PFSK-1 (cell line): Measurements from ENCODE around the gene PGF.

Source experiments
- FOXP2 ChIP-seq: optimal IDR thresholded peaks from 2 replicates; pipeline ENCODE3; 2011; ENCODE audit warnings: borderline replicate concordance, control low read depth, inconsistent platforms; ENCODE audit not compliant: insufficient read depth; ENCODE audit errors: extremely low read length, extremely low read depth
- POLR2AphosphoS5 ChIP-seq: IDR thresholded peaks from 2 replicates; pipeline ENCODE4 v1.6.1; 2012; ENCODE audit warnings: low read depth, mild to moderate bottlenecking, control low read depth, low read length, moderate library complexity
- REST ChIP-seq, 2 experiments: IDR thresholded peaks; 2 replicates each; pipeline versions ENCODE4 v1.6.1 to v1.8.0; 2011 to 2012; ENCODE audit warnings: low read depth in 2 of 2, low read length in 2 of 2, control low read depth in 1 of 2, inconsistent platforms in 1 of 2, mild to moderate bottlenecking in 1 of 2, moderate library complexity in 1 of 2; ENCODE audit not compliant: insufficient read depth in 1 of 2
- SIN3A ChIP-seq: IDR thresholded peaks from 2 replicates; pipeline ENCODE4 v1.6.1; 2012; ENCODE audit warnings: mild to moderate bottlenecking, low read length, moderate library complexity, borderline replicate concordance; ENCODE audit not compliant: insufficient read depth
- TAF1 ChIP-seq: IDR thresholded peaks from 2 replicates; pipeline ENCODE4 v1.6.1; 2012; ENCODE audit warnings: low read length, control low read depth, borderline replicate concordance; ENCODE audit not compliant: insufficient read depth

GRCh38 chr14:74911704-74912103, 43.7 kb downstream of the PGF start:
- TF ChIP-seq POLR2AphosphoS5 (no peak), SIN3A (no peak), TAF1 (no peak), REST (IDR thresholded peaks at IDR 0.05; ENCODE audit: insufficient read depth in 1 of 2, low read depth in 2 of 2, low read length in 2 of 2) (no peak), FOXP2 (no peak)
